ENCODE results near the gene ZNF628. TPM values are rescaled to one million over a fixed set of nuclear protein-coding genes. Genes with fewer than 3 reads are reported as not detected.

ZNF628 gene
- total and polyA plus RNA-seq, 10 donors, result 1.4 to 13.6 (median 7.9) TPM

- H3K36me3 ChIP-seq, result peaks cover 0 to 41% (median 25%) of the 10 kb centered on the region in 6 donors
- intact Hi-C loops (cut with DNase I; ENCODE audit: low total_unique reads), result no loop called here
- WGBS, 5 donors, result 94 to 95% (median 95%) methylated on average over 41 to 47 of the region's 47 CpGs
- peaks cover 14 to 69% (median 46%) of the 10 kb centered on the region in 6 donors for H3K4me1 ChIP-seq
- no peak for TF ChIP-seq POLR2AphosphoS5 (IDR thresholded peaks at IDR 0.05)
- no peak for TF ChIP-seq POLR2A (IDR thresholded peaks at IDR 0.05)
- no peak for TF ChIP-seq CTCF (IDR thresholded peaks at IDR 0.05 in 8 of 11, conservative IDR thresholded peaks at IDR 0.05 in 3 of 11)
- no peaks in the 10 kb centered on the region for H3K9me3 ChIP-seq
- no peak overlapping the region for H3K27ac ChIP-seq
- no peak overlapping the region for H3K4me3 ChIP-seq
- peaks cover 0 to 15% (median 0%) of the 10 kb centered on the region in 7 donors for H3K27me3 ChIP-seq (replicated peaks in 1 of 7)
- peak; percentile 72 for DNase-seq
Observed at GRCh38 chr19:55482967-55483705, 6.7 kb downstream of the ZNF628 start.

GRCh38 chr19:55483706-55484592, 7.5 kb downstream of the ZNF628 start:
- Histone ChIP-seq H3K36me3 (peaks cover 0 to 41% (median 25%) of the 10 kb centered on the region in 6 donors), H3K4me1 (peaks cover 12 to 61% (median 41%) of the 10 kb centered on the region in 6 donors), H3K27me3 (replicated peaks in 1 of 7) (peaks cover 0 to 16% (median 0%) of the 10 kb centered on the region in 7 donors), H3K4me3 (peak overlapping the region in 6 of 8 donors; percentile 49 to 78 (median 54)), H3K27ac (peak overlapping the region in 3 of 8 donors; percentile 66 to 87 (median 82)), H3K9me3 (no peaks in the 10 kb centered on the region)
- WGBS, 5 donors, result 82 to 94% (median 85%) methylated on average over 20 to 46 of the region's 46 CpGs
- intact Hi-C loops (cut with DNase I; ENCODE audit: low total_unique reads), result no loop called here
- no peak for TF ChIP-seq CTCF (IDR thresholded peaks at IDR 0.05 in 8 of 11, conservative IDR thresholded peaks at IDR 0.05 in 3 of 11)
- TF ChIP-seq POLR2AphosphoS5 (IDR thresholded peaks at IDR 0.05), result no peak
- no peak for TF ChIP-seq POLR2A (IDR thresholded peaks at IDR 0.05)
- peak; percentile 72 for DNase-seq

GRCh38 chr19:55484593-55485438, 8.4 kb downstream of the ZNF628 start, which contains the start of gene NAT14:
TSS of gene NAT14 (plus strand) at chr19:55485188. CDS start at chr19:55485709, 521 bp downstream.
- Histone ChIP-seq H3K4me3 (peak within 1 kb of the TSS; percentile 42 to 78 (median 54)), H3K27me3 (replicated peaks in 1 of 7) (peaks cover 0 to 24% (median 0%) of the 10 kb centered on the region in 7 donors), H3K36me3 (peaks cover 0 to 41% (median 25%) of the 10 kb centered on the region in 6 donors), H3K4me1 (peaks cover 12 to 64% (median 38%) of the 10 kb centered on the region in 6 donors), H3K9me3 (no peaks in the 10 kb centered on the region), H3K27ac (peak within 1 kb of the TSS; percentile 36 to 87 (median 65))
- TF ChIP-seq POLR2AphosphoS5 (IDR thresholded peaks at IDR 0.05), result peak; percentile 45 to 76 (median 67)
- no peak for TF ChIP-seq POLR2A (IDR thresholded peaks at IDR 0.05)
- 1 to 3% (median 2%) methylated on average over 44 to 78 of the region's 78 CpGs for WGBS, 5 donors
- DNase-seq, result peak; percentile 86
- intact Hi-C loops (cut with DNase I; ENCODE audit: low total_unique reads), result no loop called here

Data from spleen (tissue), 11 donors.